K562 (cell line): ENCODE data around the gene HSPB6. TPM values are rescaled to one million over a fixed set of nuclear protein-coding genes. Genes with fewer than 3 reads are reported as not detected.

Experiments used
- ATAC-seq: fragments of 200-7000 bp; cut with Tn5 transposase; 3 replicates; pipeline ENCODE4 v1.9.1; 2020; ENCODE audit warnings: moderate library complexity
- BruUV-seq: library from RNA; stranded (reverse); fragments of 400-500 nt; replicated peaks from 2 replicates; lab custom pipeline; 2021; lab: Mats Ljungman, UMichigan
- CTCF ChIA-PET: fragments of 300-600 bp; formaldehyde crosslinking; extraction: SDS; loops from one replicate; lab custom pipeline; 2021; ENCODE audit warnings: low intra/inter-chr PET ratio; lab: Yijun Ruan, JAX
- POLR2A ChIA-PET: fragments of 300-600, 350-650 bp; sonication (Branson Sonifier 250); formaldehyde crosslinking; extraction: SDS; loops from one replicate; lab custom pipeline; 2021; ENCODE audit warnings: antibody characterized with exemption, inconsistent platforms; lab: Yijun Ruan, JAX
- DNase-seq, 4 experiments: peaks; one replicate each; pipeline versions ENCODE4 v3.0.0 to v3.0.0-alpha.2; 2011 to 2018; ENCODE audit warnings: low spot score in 3 of 4, mixed read lengths in 3 of 4; ENCODE audit errors: extremely low read depth in 1 of 4
- FAIRE-seq: peaks from 2 replicates; lab custom pipeline; 2011; peaks lifted over from hg19 to GRCh38; lab: Jason Lieb, UNC
- H2AFZ ChIP-seq: 2 replicates; pipeline ENCODE4 v1.6.0; 2011; ENCODE audit warnings: low read depth, low read length, control low read depth, inconsistent platforms
- H3K27ac ChIP-seq: fragments of 200-600 bp; 3 replicates; pipeline ENCODE4 v1.8.0; 2011; ENCODE audit warnings: low read depth, mild to moderate bottlenecking, control low read depth, inconsistent platforms, low read length, moderate library complexity, mixed read lengths; ENCODE audit errors: extremely low read depth
- H3K27me3 ChIP-seq, 2 experiments: fragments of 300-600 bp in 1 of 2; 2 replicates in 1 of 2; 3 replicates in 1 of 2; pipeline versions ENCODE4 v1.6.0 to v1.8.0; 2011; ENCODE audit warnings: inconsistent platforms in 2 of 2, low read length in 2 of 2, mild to moderate bottlenecking in 1 of 2, mixed read lengths in 1 of 2, moderate library complexity in 1 of 2; ENCODE audit not compliant: control insufficient read depth in 2 of 2, insufficient read depth in 2 of 2
- H3K36me3 ChIP-seq: fragments of 300-600 bp; 3 replicates; pipeline ENCODE4 v1.8.0; 2011; ENCODE audit warnings: mild to moderate bottlenecking, low read length, inconsistent platforms; ENCODE audit not compliant: control insufficient read depth, insufficient read depth
- H3K4me1 ChIP-seq, 2 experiments: fragments of 200-600 bp in 1 of 2; replicated peaks in 1 of 2; 2 replicates in 1 of 2; 3 replicates in 1 of 2; pipeline versions ENCODE4 v1.5.1 to v1.8.0; 2011; ENCODE audit warnings: inconsistent platforms in 2 of 2, low read length in 2 of 2, mild to moderate bottlenecking in 1 of 2, mixed read lengths in 1 of 2, moderate library complexity in 1 of 2; ENCODE audit not compliant: control insufficient read depth in 2 of 2, insufficient read depth in 2 of 2
- H3K4me2 ChIP-seq: 2 replicates; pipeline ENCODE4 v1.6.1; 2011; ENCODE audit warnings: low read length, control low read depth, inconsistent platforms, mixed read lengths; ENCODE audit not compliant: insufficient read depth
- H3K4me3 ChIP-seq: fragments of 200-600 bp; sonication (generic), shearing (Covaris generic); 2 replicates; pipeline ENCODE4 v1.5.1; 2016; ENCODE audit warnings: control low read depth, inconsistent platforms
- H3K79me2 ChIP-seq: fragments of 200-600 bp; 3 replicates; pipeline ENCODE4 v1.8.0; 2011; ENCODE audit warnings: low read length, inconsistent platforms; ENCODE audit not compliant: control insufficient read depth, insufficient read depth
- H3K9ac ChIP-seq, 2 experiments: 2 replicates each; pipeline versions ENCODE4 v1.6.0 to v1.6.1; 2011; ENCODE audit warnings: low read depth in 2 of 2, low read length in 2 of 2, control low read depth in 1 of 2, inconsistent platforms in 1 of 2, mild to moderate bottlenecking in 1 of 2, mixed read lengths in 1 of 2; ENCODE audit not compliant: insufficient read depth in 1 of 2
- H3K9me1 ChIP-seq: one replicate; pipeline ENCODE4 v1.6.0; 2011; ENCODE audit warnings: inconsistent platforms, mild to moderate bottlenecking, low read length, moderate library complexity; ENCODE audit not compliant: control insufficient read depth, insufficient read depth
- H3K9me3 ChIP-seq: replicated peaks from 2 replicates; pipeline ENCODE4 v1.5.1; 2011; ENCODE audit warnings: low read depth, low read length, inconsistent platforms; ENCODE audit not compliant: control insufficient read depth, insufficient read depth
- H4K20me1 ChIP-seq: replicated peaks from 2 replicates; pipeline ENCODE4 v1.6.1; 2011; ENCODE audit warnings: low read length, inconsistent platforms, mixed read lengths; ENCODE audit not compliant: control insufficient read depth, insufficient read depth
- ATF4 ChIP-seq: fragments of 450-650 bp; formaldehyde crosslinking; IDR thresholded peaks from 2 replicates; pipeline ENCODE4 v1.4.0; 2022; ENCODE audit warnings: mild to moderate bottlenecking, moderate library complexity
- E2F1 ChIP-seq: sonication (generic); formaldehyde crosslinking; IDR thresholded peaks from 2 replicates; pipeline ENCODE4 v1.8.1; 2023; ENCODE audit warnings: mild to moderate bottlenecking, missing genetic modification reagents, moderate library complexity
- EGR1 ChIP-seq: fragments of 450-650 bp; conservative IDR thresholded peaks from 2 replicates; pipeline ENCODE4 v1.6.1; 2017; ENCODE audit warnings: mild to moderate bottlenecking
- FOXK2 ChIP-seq, 2 experiments: fragments of 450-650 bp; IDR thresholded peaks in 1 of 2; conservative IDR thresholded peaks in 1 of 2; 2 replicates each; pipeline ENCODE4 v1.6.1; 2016; ENCODE audit warnings: low read depth in 2 of 2, mild to moderate bottlenecking in 1 of 2
- GTF2E2 ChIP-seq: fragments of 200-800 bp; sonication (Bioruptor generic); IDR thresholded peaks from 2 replicates; pipeline ENCODE4 v1.6.1; 2016; ENCODE audit warnings: missing genetic modification characterization, missing compliant biosample characterization
- MIER1 ChIP-seq: fragments of 450-650 bp; IDR thresholded peaks from 2 replicates; pipeline ENCODE4 v1.6.1; 2016; ENCODE audit warnings: antibody characterized with exemption, mild to moderate bottlenecking, low read depth
- SAP30 ChIP-seq: fragments of 200-600 bp; sonication (generic); IDR thresholded peaks from 2 replicates; pipeline ENCODE4 v1.6.1; 2012; ENCODE audit warnings: borderline replicate concordance, low read depth, mild to moderate bottlenecking, moderate library complexity, low read length, control low read depth, inconsistent platforms; ENCODE audit not compliant: insufficient read depth, poor library complexity, severe bottlenecking
- ZFP91 ChIP-seq: sonication (generic); formaldehyde crosslinking; IDR thresholded peaks from 2 replicates; pipeline ENCODE4 v1.8.0; 2022; ENCODE audit warnings: mild to moderate bottlenecking, missing genetic modification reagents
- ZNF165 ChIP-seq: fragments of 250-450 bp; sonication (Bioruptor Pico); IDR thresholded peaks from 2 replicates; pipeline ENCODE4 v1.4.0; 2020; ENCODE audit warnings: borderline replicate concordance
- ZNF644 ChIP-seq: fragments of 200-800 bp; sonication (Bioruptor generic); IDR thresholded peaks from 2 replicates; pipeline ENCODE4 v1.6.1; 2016; ENCODE audit warnings: low read depth, missing genetic modification characterization, missing compliant biosample characterization
- WGBS: fragments of 100-300 bp; shearing (Covaris generic); methylation state at CpG from one replicate; pipeline ENCODE4 v1.1.6; 2016; ENCODE audit warnings: low coverage, mixed read lengths; ENCODE audit not compliant: insufficient coverage; ENCODE audit errors: missing lambda C conversion rate; 5-methylcytosine and 5-hydroxymethylcytosine counted together
- in situ Hi-C: fragments of 300-500 bp; cut with MboI; formaldehyde crosslinking; loops from 4 replicates; pipeline ENCODE4 v1.15.0; 2018; ENCODE audit warnings: inconsistent platforms, mixed read lengths
- intact Hi-C: fragments of 100-400 bp; cut with micrococcal nuclease; formaldehyde crosslinking; loops from 2 replicates; pipeline ENCODE4 v1.14.2; 2022
- polyA plus RNA-seq, 8 experiments: library from polyadenylated mRNA; depleted of rRNA in 4 of 8; stranded (reverse) in 5 of 8; unstranded in 3 of 8; fragments of >200 nt; fragmentation: Nextera tagmentation in 2 of 8; fragmentation: Illumina TruSeq in 1 of 8; extraction: Ambion mirVana in 2 of 8; extraction: Trizol in 1 of 8; gene quantifications; 2 replicates each; pipeline versions ENCODE4 v1.2.1 to v1.2.3, GENCODE V29; 2011 to 2014; ENCODE audit warnings: inconsistent platforms in 1 of 8, missing spikeins in 1 of 8
- total RNA-seq, 7 experiments: library from RNA; depleted of rRNA in 6 of 7; stranded (reverse); fragments of >200 nt in 6 of 7; fragmentation: Illumina TruSeq in 2 of 7; extraction: Trizol in 2 of 7; gene quantifications; 2 replicates each; pipeline versions ENCODE4 v1.2.1 to v1.2.3, GENCODE V29; 2011 to 2021; ENCODE audit warnings: low replicate concordance in 1 of 7

HSPB6 gene
- total and polyA plus RNA-seq, 9 of the 15 experiments (the other 6 are each of a cell fraction or from before 2014, with no cell fraction given): 0.55 TPM; not detected in 8

- H2AFZ ChIP-seq: no peak overlapping the region
- H3K9ac ChIP-seq: no peak overlapping the region; a peak in 1 of 4 replicates
- H3K27ac ChIP-seq: no peak overlapping the region
- no peak for TF ChIP-seq EGR1
- no peak for TF ChIP-seq E2F1 (CRISPR knock-in tag)
- TF ChIP-seq ZNF165: no peak
- TF ChIP-seq SAP30: no peak
- TF ChIP-seq ZFP91 (CRISPR knock-in tag): no peak
- TF ChIP-seq ZNF644: no peak
- no peak for TF ChIP-seq ATF4 (CRISPR knock-in tag)
- TF ChIP-seq MIER1: no peak
- no peak for TF ChIP-seq FOXK2 (conservative IDR thresholded peaks at IDR 0.05 in 1 of 2, IDR thresholded peaks at IDR 0.05 in 1 of 2; ENCODE audit: low read depth in 2 of 2)
- no peak for TF ChIP-seq GTF2E2
- BruUV-seq: no TSS peak
- peaks cover 91% of the 10 kb centered on the region; the same call in 2 of the 3 replicates for H3K36me3 ChIP-seq
- H3K4me1 ChIP-seq: peaks cover 3 to 24% of the 10 kb centered on the region in 2 experiments; a peak in 4 of 5 replicates
- no peak for ATAC-seq
- intact Hi-C loops: no loop called here
- no peak for FAIRE-seq
- H3K9me1 ChIP-seq: no peaks in the 10 kb centered on the region
- H3K4me2 ChIP-seq: no peak overlapping the region
- DNase-seq: no peak
- no peaks in the 10 kb centered on the region for H4K20me1 ChIP-seq
- in situ Hi-C loops: no loop called here
- no peak overlapping the region for H3K4me3 ChIP-seq
- H3K79me2 ChIP-seq: no peaks in the 10 kb centered on the region; the same call in 2 of the 3 replicates
- CTCF ChIA-PET: no interaction called here
- POLR2A ChIA-PET: interaction anchor here (0.6 to 1.0 kb wide), 3 partner anchors 12 to 272 kb away, joined by 3 to 5 read pairs (median 4); no protein-coding TSS in a partner anchor
- 75% methylated on average over 5 of the region's 5 CpGs for WGBS
- H3K9me3 ChIP-seq: no peaks in the 10 kb centered on the region
- no peaks in the 10 kb centered on the region for H3K27me3 ChIP-seq
These were observed 21.9 kb downstream of the HSPB6 start for GRCh38 chr19:35734889-35735288.
